ENCODE data around the gene PNPLA1.

PNPLA1 gene

DNA sequence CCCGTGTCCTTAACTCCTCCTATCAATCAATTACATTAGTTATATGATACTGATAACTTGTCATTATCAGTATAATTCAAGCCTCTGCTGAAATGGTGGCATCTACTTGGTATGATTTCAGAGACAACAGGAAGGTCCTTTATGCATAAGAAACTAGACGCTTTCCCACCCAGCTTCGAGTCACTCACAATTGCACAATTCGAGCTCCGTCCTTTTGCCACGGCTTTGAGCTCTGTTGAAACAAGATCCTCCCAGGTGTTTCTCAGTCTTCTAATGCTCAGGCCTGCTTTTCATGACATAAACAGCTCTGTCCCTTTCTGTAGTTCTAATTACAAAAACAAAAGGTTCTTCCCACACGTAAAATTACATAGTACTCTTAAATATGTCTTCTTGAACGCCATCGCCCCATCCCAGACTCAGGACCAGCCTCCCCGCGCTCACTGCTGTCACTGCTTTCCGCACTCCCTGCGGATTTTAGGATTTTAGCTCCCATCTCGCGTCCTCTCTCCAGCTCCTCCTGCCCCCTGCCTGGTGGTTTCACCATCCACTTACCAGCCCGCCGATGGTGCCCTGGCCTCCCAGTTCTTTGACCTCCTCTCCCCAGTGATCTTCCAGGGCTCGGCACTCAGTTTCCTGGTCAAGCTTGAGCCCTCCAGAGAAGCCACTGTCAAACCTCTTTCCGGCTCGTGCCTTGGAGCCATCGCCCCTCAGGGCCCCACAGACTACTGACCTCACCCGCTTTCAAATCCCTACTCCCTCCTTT is 23.2 kb upstream of the PNPLA1 start:
- no peak for DNase-seq

DNA sequence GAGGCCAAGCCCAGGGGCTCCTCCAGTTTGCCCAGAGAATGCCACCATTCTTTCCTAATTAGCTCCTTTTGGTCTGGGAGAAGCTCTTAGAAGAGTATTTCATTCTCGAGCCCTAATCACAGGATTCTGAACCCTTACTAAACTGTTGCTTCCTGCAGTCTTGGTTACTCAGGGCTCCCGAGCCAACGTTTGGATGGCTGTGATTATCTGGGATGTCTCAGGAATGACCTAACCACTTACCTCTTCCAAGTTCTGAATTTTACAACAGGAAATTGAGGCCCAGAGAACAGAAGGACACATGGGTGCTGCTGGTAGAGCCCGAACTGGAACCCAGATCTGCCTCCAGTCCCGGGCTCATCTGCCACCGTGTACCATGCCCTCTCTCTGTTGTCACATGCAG is 22.2 kb upstream of the PNPLA1 start:
- DNase-seq: no peak

DNA sequence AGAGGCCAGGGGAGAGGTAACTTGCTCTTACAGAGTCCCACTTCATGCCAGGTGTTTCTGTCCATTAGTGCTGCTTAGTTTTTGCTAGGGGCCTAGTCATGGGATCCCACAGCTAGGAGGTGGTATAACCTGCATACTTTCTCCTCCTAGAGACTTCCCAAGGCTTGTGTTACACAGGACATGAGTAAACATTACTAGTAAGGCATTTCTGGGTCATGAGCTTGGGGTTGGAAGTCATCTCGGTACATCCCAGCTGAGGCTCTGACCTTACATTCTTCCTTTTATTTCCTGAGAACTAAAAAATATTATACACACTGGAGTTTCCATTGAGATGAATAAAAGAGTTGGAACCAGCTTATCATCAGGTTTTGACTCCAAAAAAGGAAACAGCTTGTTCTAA is 20.9 kb upstream of the PNPLA1 start:
- no peak for DNase-seq

DNA sequence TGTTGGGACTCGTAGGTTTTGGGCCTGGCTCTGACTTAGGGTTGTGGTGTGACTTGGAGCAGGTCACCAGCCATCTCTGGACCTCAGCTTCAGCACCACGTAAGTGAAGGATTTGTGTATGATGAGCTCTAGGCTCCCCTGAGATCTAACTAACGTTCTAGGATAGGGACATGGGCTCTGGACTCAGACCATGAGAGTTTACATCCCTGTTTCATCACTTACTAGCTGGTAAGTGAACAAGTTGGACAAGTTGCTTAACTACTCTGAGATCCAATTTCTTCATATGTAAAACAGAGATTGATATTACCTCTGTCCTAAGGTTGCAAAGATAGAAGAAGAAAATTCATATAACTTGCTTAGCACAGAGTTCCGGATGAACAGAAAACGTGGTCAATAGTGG is 20.3 kb upstream of the PNPLA1 start:
- no peak for DNase-seq

DNA sequence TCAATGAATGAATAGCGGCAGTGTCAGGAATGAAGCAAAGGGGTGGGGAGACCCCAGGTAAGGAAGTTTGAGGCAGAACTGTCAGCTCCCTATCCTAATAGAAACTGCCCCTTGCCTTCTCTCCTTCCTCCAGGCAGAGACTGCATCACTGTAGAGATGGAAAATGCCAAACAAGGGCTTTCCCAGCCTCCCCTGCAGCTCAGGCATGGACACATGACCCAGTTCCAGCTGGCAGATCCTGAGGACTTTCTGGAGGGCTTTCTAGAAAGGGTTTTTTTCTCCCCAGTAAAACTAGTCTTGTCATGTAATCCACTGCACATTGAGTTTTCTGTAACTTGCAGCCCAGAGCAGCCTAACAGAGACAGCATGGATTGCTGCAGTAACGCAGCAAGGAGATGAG is 17.9 kb upstream of the PNPLA1 start:
- DNase-seq: no peak

DNA sequence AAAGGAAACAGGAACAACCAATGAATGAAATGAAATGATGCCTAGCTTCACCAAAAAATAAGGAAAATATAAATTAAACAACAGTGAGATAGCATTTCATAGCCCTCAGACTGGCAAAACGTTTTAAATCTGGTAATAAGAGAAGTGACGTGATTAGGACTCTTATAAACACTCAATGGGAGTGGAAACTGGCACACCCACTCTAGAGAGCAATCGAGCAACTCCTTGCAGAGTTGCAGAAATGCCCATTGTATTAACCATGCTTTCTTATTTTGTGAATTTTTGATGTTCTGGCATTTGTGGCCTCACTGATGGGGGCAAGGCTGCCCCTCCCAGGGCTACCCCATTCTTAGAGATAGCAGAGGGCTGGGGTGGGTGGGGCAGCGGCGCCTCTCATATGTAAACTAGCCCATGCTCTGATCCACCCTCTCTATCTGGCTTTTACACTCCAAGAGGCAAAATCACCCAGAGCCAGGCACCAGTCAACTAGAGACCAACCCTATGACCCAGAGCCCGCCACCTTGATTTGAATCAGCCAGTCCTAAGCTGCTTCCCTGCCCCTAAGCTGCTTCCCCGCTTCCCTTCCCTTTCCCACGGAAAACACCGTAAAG is 6.4 kb upstream of the PNPLA1 start:
- DNase-seq: no peak

DNA sequence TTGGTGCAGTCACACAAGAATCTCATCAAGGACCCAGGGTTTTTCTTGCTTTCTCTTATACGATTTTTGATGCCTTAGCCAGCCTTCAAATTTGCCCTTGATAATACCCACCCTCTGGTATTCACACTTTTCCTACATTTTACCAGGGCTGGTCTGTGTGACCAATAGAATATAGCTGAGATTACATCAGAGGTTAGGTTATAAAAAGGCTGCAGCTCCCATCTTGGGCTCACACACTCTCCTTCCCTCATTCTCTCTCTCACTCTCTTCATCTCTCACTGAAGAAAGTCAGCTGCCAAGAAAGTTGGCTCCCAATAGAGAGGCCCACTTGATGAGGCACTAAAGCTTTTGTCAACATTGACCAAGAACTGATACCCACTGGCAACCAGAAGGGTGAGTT is 4.1 kb upstream of the PNPLA1 start:
- DNase-seq: no peak

DNA sequence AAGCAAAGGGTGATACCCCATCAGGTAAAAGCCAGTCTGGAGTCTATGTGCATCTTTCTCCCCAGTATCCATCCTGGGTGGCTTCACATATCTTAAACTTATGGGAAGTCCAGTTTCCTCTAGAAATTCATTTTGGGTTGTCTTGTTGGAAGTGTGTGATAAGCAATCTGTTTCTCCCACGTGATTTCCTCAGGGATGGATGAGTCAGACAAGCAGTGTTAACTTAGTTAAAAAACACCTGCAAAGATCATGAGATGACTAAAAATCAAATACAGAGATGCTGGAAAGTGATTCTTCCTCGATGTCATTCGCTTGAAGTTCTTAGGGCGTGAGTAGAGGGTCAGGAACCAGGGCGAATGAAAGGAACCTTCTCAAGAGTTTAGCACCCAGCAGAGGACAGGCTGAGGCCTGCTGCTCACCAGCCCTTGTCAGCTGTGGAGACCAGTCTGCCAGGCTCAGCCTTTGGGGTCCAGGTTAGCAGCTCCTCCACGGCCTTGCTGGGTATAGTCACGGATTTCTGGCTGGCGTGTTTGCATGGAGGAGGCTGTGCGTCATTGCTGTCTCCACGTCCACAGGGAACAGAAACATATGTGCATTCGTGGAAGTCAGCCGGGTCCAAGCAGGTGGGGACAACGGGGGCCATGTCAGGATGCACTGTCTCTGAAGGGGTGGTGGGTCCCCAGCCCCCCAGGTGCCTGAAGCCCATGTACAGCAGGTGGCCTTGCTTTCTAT is 2.8 kb upstream of the PNPLA1 start:
- DNase-seq: no peak

DNA sequence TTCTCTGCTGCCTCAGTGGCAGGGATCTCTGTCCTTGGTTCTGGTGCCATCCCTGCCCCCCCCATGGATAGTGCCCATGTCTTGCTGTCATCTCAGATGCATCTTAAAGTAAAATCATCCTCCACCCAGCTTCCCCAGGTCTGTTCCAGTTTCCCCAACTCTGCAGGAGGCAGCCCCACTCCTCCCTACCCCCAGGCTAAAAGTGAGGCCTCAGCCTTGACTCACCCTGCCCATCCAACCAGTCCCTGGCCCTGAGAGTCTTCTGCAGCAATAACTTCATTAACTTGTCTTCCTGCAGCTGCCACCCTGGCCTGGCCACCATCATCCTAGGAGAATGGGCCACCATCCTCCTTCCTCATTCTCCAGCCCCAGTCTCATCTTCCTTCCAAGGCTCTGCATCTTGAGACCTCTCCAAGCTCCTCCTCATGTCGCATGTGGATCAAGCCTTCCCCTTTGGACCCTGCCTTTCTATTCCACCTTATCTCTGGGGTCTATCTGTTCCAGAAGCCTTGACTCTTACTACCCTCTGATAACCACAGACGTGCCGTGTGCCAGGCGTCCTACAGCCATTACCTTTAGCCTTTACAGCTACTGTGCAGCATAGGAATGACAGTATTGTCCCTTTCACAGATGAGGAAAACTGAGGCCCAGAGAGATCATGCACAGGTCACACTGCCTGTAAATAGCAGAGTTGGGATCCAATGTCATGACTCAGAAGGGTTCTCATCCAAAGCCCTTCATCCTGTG is 2.0 kb upstream of the PNPLA1 start:
- DNase-seq: no peak

DNA sequence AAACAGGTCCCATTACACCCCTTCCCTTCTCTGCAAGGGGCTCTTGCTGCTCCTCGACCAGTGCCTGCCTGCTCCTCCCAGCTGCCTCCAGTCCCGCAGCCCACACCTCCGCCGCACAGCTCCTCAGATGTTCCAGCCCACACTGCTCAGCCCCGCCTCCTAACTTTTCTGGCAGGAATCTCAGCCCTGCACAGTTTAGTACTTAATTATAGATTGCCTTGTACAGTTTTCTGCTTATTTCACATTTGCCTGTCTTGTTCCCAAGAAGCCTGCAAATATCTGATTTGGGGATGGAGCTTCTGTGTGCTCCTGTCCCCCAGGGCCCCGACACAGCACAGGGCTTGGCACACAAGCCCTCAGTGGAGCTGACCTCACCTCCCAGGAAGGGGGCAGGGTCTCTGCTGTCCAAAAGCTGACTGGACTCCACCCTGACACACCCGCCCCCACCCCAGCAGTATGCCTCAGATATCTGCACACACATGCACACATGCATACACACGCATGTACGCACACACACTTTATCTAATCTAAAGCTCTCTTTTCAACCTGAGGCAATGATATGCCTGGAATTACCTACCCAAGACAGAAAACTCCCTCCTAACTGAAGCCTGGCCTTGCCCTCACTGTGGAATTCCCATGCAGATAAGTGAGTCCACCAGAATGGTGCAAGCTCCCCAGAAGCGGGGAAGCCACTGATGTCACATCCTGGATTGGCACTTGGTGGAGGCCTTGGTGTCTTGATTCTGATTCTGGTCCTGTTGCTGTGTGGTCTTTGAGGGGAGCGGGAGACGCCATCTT is 1.2 kb upstream of the PNPLA1 start:
- DNase-seq: no peak

DNA sequence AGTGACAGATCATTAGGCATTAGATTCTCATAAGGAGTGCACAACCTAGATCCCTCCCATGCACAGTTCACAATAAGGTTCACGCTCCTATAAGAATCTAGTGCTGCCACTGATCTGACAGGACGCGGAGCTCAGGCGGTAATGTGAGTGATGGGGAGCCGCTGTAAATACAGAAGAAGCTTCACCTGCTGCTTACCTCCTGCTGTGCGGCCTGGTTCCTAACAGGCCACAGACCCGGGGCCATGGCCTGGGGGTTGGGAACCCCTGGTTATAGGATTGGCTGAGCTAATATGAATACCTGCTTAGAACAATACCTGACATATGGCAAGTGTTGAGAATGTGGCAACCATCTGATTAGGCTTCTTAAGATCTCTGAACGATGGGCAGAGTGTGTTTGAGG is 2.4 kb downstream of the PNPLA1 start:
- DNase-seq: no peak

DNA sequence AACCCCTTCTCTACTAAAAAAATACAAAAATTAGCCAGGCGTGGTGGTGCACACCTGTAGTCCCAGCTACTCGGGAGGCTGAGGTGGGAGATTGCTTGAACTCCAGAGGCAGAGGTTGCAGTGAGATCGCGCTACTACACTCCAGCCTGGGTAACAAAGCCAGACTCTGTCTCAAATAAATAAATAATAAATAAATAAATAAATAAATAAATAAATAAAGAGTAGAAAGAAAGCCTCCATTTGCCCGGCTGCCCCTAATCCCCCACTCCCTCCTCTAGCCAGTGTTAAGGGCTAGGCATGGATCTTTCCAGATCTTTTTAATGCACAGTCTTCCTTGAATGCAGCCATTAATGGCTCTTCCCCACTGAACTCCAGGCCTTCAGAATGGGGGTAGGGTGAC is 3.2 kb downstream of the PNPLA1 start:
- no peak for DNase-seq

DNA sequence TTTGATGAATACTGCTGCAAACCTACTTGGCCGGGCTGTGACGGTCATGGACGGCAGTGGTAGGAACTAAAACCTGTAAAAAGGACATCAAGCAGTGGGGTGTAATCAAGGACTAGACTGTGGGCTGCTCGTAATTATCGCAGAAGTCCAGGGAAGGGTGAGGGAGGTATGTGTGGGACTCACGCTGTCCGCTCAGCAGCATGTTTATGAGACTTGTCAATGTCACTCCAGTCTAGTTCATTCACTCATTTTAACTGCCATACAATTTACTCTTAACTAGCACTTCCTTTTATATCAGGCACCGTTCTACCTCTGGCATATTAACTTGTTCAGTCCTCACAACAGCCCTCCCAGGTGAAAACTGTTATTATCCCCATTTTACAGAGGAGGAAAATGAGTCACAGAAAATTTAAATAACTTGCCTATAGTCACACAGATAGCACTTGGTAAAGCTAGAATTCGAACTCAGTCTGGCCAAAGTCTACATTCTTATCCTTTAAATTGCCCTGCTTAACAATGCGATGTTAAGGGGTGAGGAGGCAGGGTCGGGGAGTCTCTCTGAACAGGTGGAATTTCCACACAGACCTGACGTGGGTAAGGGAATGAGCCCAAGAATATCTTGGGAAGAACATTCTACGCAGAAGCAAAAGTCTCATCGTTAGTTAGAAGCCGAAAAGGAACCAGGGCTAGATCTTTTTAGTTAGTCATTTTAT is 4.1 kb downstream of the PNPLA1 start:
- no peak for DNase-seq

DNA sequence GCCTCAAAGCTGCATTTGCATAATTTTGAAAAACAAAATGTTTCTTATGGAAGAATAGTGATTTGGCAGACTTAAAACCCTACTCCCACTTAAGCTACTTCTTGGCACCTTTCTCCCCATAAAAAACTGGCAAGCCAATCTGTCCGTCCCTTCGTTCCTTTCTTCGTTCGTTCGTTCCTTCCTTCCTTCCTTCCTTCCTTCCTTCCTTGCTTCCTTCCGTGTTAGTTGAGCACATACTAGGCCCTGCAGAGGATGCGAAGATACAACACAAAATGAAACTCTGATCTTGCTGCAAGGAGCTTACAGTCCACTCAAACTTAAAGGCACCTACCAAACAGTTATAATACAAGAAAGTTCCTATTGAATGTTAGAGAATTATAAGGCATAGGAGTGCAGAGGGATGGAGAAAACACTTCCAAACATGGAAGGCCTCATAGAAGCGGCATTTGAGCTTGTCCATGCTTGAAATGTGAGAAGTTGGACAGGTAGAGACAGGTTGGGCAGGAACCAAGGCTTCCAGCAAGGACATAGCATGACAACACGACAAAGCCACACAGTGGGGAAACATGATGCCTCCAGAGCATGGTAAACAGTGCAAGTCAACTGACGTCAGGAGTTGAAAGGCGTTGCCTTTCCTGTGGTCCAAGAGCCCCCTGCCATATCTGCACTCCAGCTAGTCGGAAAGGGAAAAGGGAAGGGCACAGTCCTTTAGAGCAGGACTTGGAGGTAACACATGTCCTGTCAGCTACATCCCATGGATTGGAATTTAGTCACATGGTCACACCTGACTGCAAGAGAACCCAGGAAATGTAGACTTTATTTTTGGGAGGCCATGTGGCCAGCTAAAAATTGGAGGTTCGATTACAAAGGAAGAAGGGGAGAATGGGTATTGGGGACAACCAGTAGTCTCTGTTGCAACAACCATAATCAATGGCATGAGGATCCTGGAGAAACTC is 7.0 kb downstream of the PNPLA1 start:
- no peak for DNase-seq

DNA sequence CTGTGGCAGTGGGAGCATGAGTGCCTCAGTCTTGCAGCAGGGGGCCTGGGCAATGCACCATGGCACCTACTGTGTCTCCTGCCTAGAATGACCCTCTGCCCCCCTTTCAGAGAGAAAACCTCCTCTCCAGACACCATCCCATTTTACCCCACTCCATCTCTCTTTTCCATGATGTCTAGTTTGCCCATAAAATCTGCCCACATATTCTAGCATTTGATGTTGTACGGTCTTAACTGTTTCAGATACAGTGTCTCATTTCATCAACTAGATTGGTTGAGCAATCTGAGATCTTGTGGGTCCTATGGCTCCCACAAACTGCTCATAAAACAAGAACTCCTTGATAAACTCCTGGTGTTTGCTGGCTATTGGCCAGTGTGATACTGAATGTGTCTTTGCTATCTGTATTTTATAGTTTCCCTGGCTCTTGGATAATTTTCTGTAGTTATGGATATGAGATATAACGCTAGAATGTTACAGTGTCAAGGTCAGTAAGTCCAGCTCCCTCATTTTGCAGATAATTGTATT is 8.1 kb downstream of the PNPLA1 start:
- no peak for DNase-seq

DNA sequence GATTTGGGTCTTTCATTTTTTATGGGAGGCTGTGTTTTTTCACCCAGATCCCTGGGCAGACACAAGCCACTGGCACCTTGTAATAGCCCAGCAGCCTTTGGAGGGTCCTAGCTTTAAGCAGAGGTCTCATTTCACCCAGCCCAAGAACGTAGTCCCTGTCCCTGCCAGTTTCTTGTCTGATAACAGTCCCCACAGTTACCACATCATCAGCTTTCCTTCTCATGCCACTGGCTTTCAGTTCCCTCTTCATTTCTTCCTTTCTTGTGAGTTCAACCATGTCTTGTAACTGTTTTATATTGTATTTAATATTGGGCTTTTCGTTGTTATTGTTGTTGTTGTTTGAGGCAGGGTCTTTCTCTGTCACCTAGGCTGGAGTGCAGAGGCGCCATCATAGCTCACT is 10.6 kb downstream of the PNPLA1 start:
- no peak for DNase-seq

DNA sequence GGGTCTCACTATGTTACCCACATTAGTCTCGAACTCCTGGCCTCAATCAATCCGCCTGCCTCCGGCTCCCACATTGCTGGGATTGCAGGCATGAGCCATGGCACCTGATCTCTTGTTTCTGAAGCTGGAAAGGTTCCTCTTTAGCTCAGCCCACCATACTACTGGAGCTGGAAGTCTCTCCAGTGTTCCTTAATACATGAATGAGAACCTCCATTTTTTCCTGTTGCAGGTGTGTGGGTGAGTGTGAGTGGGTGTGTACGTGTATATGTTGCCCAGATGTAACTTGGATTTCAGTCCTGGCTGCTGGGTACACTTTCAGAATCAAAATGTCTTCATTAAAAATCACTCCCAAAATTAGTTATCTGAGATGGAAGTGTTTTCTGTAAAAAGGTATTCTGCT is 11.1 kb downstream of the PNPLA1 start:
- DNase-seq: no peak

DNA sequence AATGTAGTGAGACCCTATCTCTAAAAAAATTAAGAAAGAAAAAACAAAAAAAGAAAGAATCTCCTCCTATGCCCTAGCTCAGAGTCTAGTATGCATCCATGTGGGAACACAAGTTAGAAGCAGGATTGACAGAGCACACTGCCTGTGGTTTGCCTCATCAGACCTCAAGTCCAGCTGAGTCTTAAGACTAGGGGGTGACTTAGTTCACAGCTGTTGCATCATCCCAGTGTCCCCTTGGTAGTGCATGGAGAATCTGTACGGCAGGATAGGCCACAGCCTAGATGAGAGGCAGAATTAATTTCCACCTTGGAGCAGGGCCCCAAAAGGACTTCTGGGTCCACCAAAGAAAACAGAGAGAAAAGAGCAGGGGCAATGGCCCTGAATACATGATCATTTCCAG is 13.7 kb downstream of the PNPLA1 start:
- no peak for DNase-seq

DNA sequence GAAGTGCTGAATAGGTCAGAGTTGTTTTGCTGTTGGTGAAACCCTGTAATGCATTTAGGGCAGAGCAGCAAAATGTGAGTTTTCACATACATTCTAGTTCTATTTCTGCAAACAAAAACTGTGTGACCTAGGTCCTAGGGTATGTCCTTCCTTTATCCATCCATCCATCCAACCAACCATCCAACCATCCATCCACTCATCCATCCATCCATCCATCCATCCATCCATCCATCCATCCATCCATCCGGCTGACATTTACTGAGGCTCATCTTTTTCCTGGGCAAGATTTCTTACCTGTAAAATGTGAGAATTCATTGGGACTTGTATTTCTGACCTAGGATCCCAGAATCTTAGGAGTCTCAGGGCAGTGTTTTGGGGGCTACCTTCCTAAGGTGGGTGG is 14.5 kb downstream of the PNPLA1 start:
- no peak for DNase-seq

DNA sequence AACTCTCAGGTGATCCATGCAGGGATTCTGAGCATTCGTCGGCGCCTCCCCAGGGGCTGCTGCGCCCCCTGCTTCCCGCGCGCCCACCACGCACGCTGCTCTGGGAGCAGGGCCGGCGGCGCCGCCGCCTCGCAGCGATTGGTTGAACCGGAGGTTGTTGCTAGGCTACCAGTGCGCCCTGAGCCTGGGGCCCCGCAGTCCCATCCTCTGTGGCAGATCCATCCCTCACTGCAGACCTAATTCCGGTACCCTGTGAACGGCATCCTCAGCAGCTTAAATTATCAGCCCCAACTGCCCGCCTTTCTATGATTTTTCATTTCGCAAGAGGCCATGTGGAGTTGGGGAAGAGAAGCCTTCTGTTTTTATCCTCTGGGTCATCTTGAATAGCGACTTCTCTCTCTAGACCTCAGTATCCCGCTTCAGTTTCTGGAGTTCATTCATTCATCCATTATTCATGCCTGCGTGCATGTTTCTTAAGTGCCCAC is 15.4 kb downstream of the PNPLA1 start:
- no peak for DNase-seq

Data from T-helper 9 cell (primary cell).